Breast epithelium (tissue), 4 donors: ENCODE results near the gene COPS4. TPM values are rescaled to one million over a fixed set of nuclear protein-coding genes. Genes with fewer than 3 reads are reported as not detected.
"Not testable (repeated sequence)": the region's sequence is repeated elsewhere in the genome, so short reads cannot be mapped to it uniquely, and the experiment has no call there.

Experiments
- DNase-seq, 2 donors: peaks; one replicate each; pipeline ENCODE4 v3.0.0-alpha.2; 2019; ENCODE audit warnings: low spot score in 2 of 2
- H3K27ac ChIP-seq, 2 donors: fragments of 200-600 bp; sonication (generic) in 1 of 2; one replicate each; pipeline ENCODE4 v1.5.1; 2016 to 2019; ENCODE audit warnings: mild to moderate bottlenecking in 1 of 2
- H3K27me3 ChIP-seq, 2 donors: fragments of 200-600 bp; sonication (generic) in 1 of 2; one replicate each; pipeline versions ENCODE4 v1.5.1 to v1.6.0; 2017 to 2019; ENCODE audit warnings: control low read depth in 1 of 2, mild to moderate bottlenecking in 1 of 2
- H3K36me3 ChIP-seq: fragments of 200-600 bp; one replicate; pipeline ENCODE4 v1.5.1; 2019
- H3K4me1 ChIP-seq, 2 donors: fragments of 200-600 bp; sonication (generic); one replicate each; pipeline ENCODE4 v1.5.1; 2016 to 2019; ENCODE audit warnings: control low read depth in 1 of 2
- H3K4me3 ChIP-seq, 3 donors: fragments of 200-600 bp; sonication (generic); 1 replicate in 2 of 3; 2 replicates in 1 of 3; pipeline ENCODE4 v1.5.1; 2016 to 2019; ENCODE audit warnings: mild to moderate bottlenecking in 3 of 3, moderate library complexity in 2 of 3
- H3K9me3 ChIP-seq, 2 donors: fragments of 200-600 bp; sonication (generic) in 1 of 2; one replicate each; pipeline ENCODE4 v1.5.1; 2016 to 2019; ENCODE audit warnings: control low read depth in 1 of 2
- CTCF ChIP-seq, 3 donors: fragments of 450-650 bp; IDR thresholded peaks; one replicate each; pipeline ENCODE4 v1.5.1; 2016 to 2017; ENCODE audit warnings: antibody characterized with exemption in 3 of 3, mild to moderate bottlenecking in 3 of 3, moderate library complexity in 3 of 3
- POLR2A ChIP-seq: fragments of 450-650 bp; IDR thresholded peaks from one replicate; pipeline ENCODE4 v1.6.1; 2016; ENCODE audit warnings: antibody characterized with exemption, mild to moderate bottlenecking, moderate library complexity
- POLR2AphosphoS5 ChIP-seq, 3 donors: sonication (generic); formaldehyde crosslinking; IDR thresholded peaks; one replicate each; pipeline ENCODE4 v1.6.1; 2017; ENCODE audit warnings: antibody characterized with exemption in 3 of 3
- intact Hi-C: fragments of 100-400 bp; cut with DNase I; formaldehyde crosslinking; loops from one replicate; pipeline ENCODE4 v1.15.1; 2023; ENCODE audit warnings: low total_unique reads
- total RNA-seq, 3 donors: library from RNA; depleted of rRNA; stranded (reverse); fragments of >200 nt; gene quantifications; one replicate each; pipeline ENCODE4 v1.1.0, GENCODE V29; 2016

COPS4 gene
- total RNA-seq, 3 donors from 2014 or later, result 55.8 to 67.9 (median 56.4) TPM

DNA sequence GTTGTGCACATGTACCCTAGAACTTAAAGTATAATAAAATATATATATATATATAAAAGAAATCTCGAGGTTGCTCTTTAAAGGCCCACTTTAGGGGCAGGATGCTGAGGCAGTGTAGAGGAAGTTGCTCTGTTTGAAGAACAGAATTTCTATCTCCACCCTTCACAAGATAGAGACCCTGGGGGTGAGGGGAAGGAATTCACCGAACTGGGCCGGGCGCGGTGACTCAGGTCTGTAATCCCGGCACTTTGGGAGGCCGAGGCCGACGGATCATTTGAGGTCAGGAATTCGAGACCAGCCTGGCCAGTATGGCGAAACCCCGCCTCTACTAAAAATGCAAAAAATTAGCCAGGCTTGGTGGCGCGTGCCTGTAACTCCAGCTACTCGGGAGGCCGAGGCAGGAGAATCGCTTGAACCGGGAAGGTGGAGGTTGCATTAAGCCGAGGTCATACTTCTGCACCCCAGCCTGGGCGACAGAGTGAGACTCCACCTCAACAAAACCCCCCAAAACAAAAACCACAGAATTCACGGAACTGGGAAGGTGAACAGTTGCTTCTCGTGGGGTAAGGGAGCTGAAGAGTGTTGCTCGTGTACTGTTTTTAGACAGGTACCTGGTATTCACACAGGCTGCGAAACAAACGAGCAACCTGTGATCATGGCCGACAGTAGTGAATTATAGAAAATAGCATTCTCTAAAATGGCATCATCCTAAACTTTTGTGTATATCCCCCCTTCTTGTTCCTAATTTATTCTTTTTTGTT lies 73.3 kb downstream of the COPS4 start:
- Histone ChIP-seq H3K4me3 (no peak overlapping the region), H3K27ac (no peak overlapping the region)
- TF ChIP-seq CTCF (IDR thresholded peaks at IDR 0.05), result no peak
- no peak for TF ChIP-seq POLR2AphosphoS5 (IDR thresholded peaks at IDR 0.05)
- no peak for TF ChIP-seq POLR2A

GRCh38 chr4:83109480-83110222 lies 74.7 kb downstream of the COPS4 start:
- TF ChIP-seq POLR2AphosphoS5 (IDR thresholded peaks at IDR 0.05), result no peak
- TF ChIP-seq POLR2A, result no peak
- TF ChIP-seq CTCF (IDR thresholded peaks at IDR 0.05), result no peak
- Histone ChIP-seq H3K4me1 (no peaks in the 10 kb centered on the region), H3K4me3 (peak overlapping the region; percentile 53 to 72 (median 65)), H3K9me3 (no peaks in the 10 kb centered on the region), H3K36me3 (no peaks in the 10 kb centered on the region), H3K27ac (peak overlapping the region; percentile 53 to 62), H3K27me3 (no peaks in the 10 kb centered on the region)
- intact Hi-C loops, result loop anchor here (5.0 kb wide), 1 partner anchor 497 kb away; no protein-coding TSS in a partner anchor
- no peak for DNase-seq

More for the DNA sequence above, 73.3 kb downstream of the COPS4 start:
- Histone ChIP-seq H3K4me1 (no peaks in the 10 kb centered on the region), H3K9me3 (no peaks in the 10 kb centered on the region), H3K36me3 (no peaks in the 10 kb centered on the region), H3K27me3 (no peaks in the 10 kb centered on the region)
- DNase-seq, result no peak
- intact Hi-C loops, result loop anchor here (5.0 kb wide), 1 partner anchor 496 kb away; no protein-coding TSS in a partner anchor

DNA sequence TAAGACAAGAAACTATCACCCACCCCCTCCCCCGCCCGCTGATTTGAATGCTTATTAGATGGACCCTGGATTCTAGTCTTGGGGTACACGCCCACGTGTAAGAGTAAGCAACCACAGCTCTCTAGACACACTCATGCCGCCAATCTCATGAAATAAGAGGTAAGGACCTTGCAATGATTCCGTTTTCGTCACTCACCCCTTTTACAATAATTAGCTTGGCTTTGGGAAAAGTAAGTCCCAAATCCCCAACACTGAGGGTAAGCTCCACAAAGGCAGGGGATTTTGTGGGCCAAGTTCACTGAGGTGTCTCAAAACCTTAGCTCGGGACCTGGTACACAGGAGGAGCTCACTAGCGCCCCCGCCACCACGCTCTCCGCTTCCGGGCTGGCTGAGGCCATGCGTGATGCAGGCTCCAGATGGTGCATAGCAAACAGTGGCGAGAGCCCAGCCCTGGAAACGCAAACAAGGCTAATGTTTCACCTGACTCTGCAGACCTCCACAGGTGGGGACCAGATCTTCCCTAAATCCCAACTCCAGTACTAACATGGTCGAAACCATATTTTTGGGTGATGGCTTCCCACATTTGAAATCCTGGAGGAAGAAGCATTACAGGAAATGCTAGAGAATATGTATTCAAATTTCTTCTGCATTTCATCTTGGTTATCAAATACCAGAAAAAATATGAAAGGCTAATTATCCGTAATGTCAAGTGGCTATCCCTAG lies 75.4 kb downstream of the COPS4 start:
- Histone ChIP-seq H3K9me3 (no peaks in the 10 kb centered on the region), H3K27ac (peak overlapping the region; percentile 53 to 62), H3K27me3 (no peaks in the 10 kb centered on the region), H3K4me3 (peak overlapping the region; percentile 53 to 72 (median 65)), H3K4me1 (no peaks in the 10 kb centered on the region), H3K36me3 (no peaks in the 10 kb centered on the region)
- TF ChIP-seq CTCF (IDR thresholded peaks at IDR 0.05) (peak in 2 of 3 donors; percentile 24 to 32), POLR2AphosphoS5 (IDR thresholded peaks at IDR 0.05) (no peak), POLR2A (no peak)
- intact Hi-C loops, result no loop called here
- peak; percentile 74 for DNase-seq

DNA sequence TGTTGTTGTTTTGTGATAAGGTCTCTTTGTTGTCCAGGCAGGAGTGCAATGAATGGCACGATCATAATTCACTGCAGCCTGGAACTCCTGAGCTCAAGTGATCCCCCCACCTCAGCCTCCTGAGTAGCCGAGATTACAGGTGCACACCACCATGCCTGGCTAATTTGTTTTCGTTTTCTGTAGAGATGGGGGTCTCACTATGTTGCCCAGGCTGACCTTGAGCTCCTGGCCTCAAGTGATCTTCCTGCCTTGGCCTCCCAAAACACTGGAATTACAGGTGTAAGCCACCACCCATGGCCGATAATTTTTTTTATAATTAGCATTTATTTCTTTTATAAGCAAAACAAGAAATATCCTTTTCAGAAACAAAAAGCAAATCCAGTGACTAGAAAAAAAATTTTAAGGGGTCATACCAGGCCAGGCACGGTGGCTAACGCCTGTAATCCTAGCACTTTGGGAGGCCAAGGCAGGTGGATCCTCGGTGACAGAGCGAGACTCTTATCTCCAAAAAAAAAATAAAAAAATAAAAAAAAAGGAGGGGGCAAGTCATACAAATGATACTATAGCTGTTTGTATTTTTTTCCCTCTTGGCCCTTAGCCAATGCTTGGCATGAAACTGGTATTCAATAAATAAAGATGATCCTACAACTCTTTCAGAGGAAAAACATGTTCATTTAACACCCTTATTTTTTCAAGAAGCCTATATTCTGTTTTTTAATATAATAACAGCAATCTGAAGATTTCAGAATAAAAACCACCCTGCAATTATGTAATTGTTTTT lies 76.2 kb downstream of the COPS4 start:
- intact Hi-C loops, result no loop called here
- DNase-seq, result no peak
- TF ChIP-seq POLR2AphosphoS5 (IDR thresholded peaks at IDR 0.05) (no peak), POLR2A (no peak), CTCF (IDR thresholded peaks at IDR 0.05) (no peak)
- H3K27me3 ChIP-seq, result no peaks in the 10 kb centered on the region
- no peaks in the 10 kb centered on the region for H3K36me3 ChIP-seq
- H3K27ac ChIP-seq, result peak overlapping the region in 1 of 2 donors; percentile 13
- H3K4me1 ChIP-seq, result no peaks in the 10 kb centered on the region
- H3K9me3 ChIP-seq, result no peaks in the 10 kb centered on the region
- H3K4me3 ChIP-seq, result no peak overlapping the region

DNA sequence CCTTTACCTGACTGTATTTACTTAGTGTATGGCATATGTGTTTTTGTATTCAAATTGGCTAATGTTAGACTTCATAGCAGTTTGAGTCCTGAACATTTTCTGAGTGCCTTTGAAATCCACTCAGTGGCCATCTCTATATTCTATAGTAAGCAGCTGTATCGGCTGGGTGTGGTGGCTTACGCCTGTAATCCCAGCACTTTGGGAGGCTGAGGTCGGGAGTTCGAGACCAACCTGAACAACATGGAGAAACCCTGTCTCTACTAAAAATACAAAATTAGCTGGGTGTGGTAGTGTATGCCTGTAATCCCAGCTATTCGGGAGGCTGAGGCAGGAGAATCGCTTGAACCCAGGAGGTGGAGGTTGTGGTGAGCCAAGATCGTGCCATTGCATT lies 76.8 kb downstream of the COPS4 start:
- intact Hi-C loops, H3K27ac ChIP-seq, H3K4me3 ChIP-seq, H3K36me3 ChIP-seq, H3K27me3 ChIP-seq, H3K9me3 ChIP-seq, DNase-seq, H3K4me1 ChIP-seq: not testable (repeated sequence)
